Cardiac fibroblast (primary cell): ENCODE measurements around the gene SDE2.
"Not testable (repeated sequence)": the region's sequence is repeated elsewhere in the genome, so short reads cannot be mapped to it uniquely, and the experiment has no call there.

ENCODE experiments used
- DNase-seq, 2 donors: peaks; one replicate each; pipeline versions ENCODE4 v3.0.0 to v3.0.0-alpha.2; 2010; ENCODE audit warnings: low read depth in 2 of 2
- H3K4me3 ChIP-seq, 2 donors: replicated peaks in 1 of 2; 1 replicate in 1 of 2; 2 replicates in 1 of 2; pipeline ENCODE4 v1.5.1; 2011; ENCODE audit warnings: low read depth in 2 of 2, low read length in 2 of 2, mild to moderate bottlenecking in 2 of 2, moderate library complexity in 1 of 2
- CTCF ChIP-seq: IDR thresholded peaks from one replicate; pipeline ENCODE4 v1.5.1; 2011; ENCODE audit warnings: low read depth, mild to moderate bottlenecking, low read length, inconsistent platforms

SDE2 gene

GRCh38 chr1:225937048-225937968 lies 61.8 kb downstream of the SDE2 start:
- no peak for TF ChIP-seq CTCF
- no peak overlapping the region for H3K4me3 ChIP-seq
- DNase-seq, result no peak

GRCh38 chr1:225936523-225936922 lies 62.6 kb downstream of the SDE2 start:
- H3K4me3 ChIP-seq, result no peak overlapping the region
- no peak for TF ChIP-seq CTCF
- no peak for DNase-seq

- not testable (repeated sequence) for DNase-seq, H3K4me3 ChIP-seq
These were observed 63.1 kb downstream of the SDE2 start for GRCh38 chr1:225936086-225936485.

GRCh38 chr1:225934711-225935110 lies 64.4 kb downstream of the SDE2 start:
- no peak for TF ChIP-seq CTCF
- no peak for DNase-seq

GRCh38 chr1:225933072-225933471 lies 66.1 kb downstream of the SDE2 start:
- DNase-seq, result peak in 1 of 2 donors; percentile 76
- no peak for TF ChIP-seq CTCF

More at GRCh38 chr1:225934711-225935110, 64.4 kb downstream of the SDE2 start:
- H3K4me3 ChIP-seq, result no peak overlapping the region

More at GRCh38 chr1:225933072-225933471, 66.1 kb downstream of the SDE2 start:
- H3K4me3 ChIP-seq, result no peak overlapping the region
